Measurements from ENCODE around the gene C2CD4C. TPM values are rescaled to one million over a fixed set of nuclear protein-coding genes. Genes with fewer than 3 reads are reported as not detected.
"Not testable (repeated sequence)": the region's sequence is repeated elsewhere in the genome, so short reads cannot be mapped to it uniquely, and the experiment has no call there.

Gene C2CD4C
- polyA plus RNA-seq, 3 donors = 2.0 to 3.9 (median 2.5) TPM

GRCh38 chr19:390386-391206 lies 18.4 kb downstream of the C2CD4C start:
- no peak for DNase-seq (ENCODE audit: extremely low read depth in 1 of 11, low read depth in 9 of 11, low spot score in 4 of 11)

DNA sequence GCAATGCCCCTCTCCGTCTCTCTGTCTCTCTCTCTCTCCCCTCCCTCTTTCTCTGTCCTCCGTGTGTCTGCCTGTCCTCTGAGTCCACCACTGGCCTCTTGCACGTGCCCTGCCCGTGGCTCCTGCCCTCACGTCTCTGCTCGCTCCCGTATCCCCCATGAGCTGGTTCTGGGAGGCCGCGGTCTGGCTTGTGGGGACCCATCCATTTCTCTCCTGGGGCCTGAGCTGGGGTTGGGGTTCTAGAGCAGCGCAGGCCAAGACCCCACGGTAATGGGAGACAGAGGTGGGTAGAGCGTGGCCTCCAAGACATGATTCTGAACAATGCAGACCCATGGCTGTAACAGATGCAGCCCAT lies 19.0 kb downstream of the C2CD4C start:
- no peak for DNase-seq (ENCODE audit: extremely low read depth in 1 of 11, low read depth in 9 of 11, low spot score in 4 of 11)

DNA sequence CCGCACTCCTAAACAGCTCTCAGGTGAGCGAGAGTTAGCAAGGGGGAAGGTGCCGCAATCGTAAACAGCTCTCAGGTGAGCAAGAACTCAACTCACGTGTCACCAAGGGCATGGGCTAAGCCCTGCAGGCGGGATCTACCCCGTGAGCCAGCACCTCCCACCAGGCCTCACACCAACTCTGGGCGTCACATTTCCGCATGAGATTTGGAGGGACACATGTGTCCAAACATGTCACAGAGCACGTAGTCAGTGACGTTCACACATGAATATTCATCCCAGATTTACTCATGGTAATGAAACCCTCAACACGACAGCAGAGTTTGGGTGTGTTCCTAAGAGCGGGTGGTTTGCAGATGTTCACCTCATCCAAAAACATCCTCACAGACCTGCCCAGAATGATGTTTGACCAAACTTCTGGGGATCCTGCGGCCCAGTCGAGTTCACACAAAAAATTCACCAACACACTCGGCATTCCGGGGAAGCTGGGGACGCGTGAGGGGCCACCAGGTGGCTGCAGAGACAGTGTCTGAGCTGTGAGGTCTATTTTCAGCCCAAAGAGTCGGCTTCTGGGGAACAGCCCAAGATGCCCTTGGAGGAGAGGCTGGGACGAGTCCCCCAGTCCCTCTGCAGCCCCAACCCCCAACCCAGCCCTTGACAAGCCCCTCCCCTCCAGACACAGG lies 19.6 kb downstream of the C2CD4C start:
- no peak for DNase-seq (ENCODE audit: extremely low read depth in 1 of 11, low read depth in 9 of 11, low spot score in 4 of 11)

- DNase-seq (ENCODE audit: extremely low read depth in 1 of 11, low read depth in 9 of 11, low spot score in 4 of 11) = no peak
Measured at GRCh38 chr19:388691-389090, 20.3 kb downstream of the C2CD4C start.

GRCh38 chr19:387777-388176 lies 21.2 kb downstream of the C2CD4C start:
- DNase-seq (ENCODE audit: extremely low read depth in 1 of 11, low read depth in 9 of 11, low spot score in 4 of 11) = no peak

DNA sequence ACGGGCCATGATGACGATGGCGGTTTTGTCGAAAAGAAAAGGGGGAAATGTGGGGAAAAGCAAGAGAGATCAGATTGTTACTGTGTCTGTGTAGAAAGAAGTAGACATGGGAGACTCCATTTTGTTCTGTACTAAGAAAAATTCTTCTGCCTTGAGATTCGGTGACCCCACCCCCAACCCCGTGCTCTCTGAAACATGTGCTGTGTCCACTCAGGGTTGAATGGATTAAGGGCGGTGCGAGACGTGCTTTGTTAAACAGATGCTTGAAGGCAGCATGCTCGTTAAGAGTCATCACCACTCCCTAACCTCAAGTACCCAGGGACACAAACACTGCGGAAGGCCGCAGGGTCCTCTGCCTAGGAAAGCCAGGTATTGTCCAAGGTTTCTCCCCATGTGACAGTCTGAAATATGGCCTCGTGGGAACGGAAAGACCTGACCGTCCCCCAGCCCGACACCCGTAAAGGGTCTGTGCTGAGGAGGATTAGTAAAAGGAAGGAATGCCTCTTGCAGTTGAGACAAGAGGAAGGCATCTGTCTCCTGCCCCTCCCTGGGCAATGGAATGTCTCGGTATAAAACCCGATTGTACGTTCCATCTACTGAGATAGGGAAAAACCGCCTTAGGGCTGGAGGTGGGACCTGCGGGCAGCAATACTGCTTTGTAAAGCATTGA lies 22.2 kb downstream of the C2CD4C start:
- not testable (repeated sequence) for DNase-seq (ENCODE audit: extremely low read depth in 1 of 11, low read depth in 9 of 11, low spot score in 4 of 11)

GRCh38 chr19:386189-386588 lies 22.8 kb downstream of the C2CD4C start:
- not testable (repeated sequence) for DNase-seq (ENCODE audit: extremely low read depth in 1 of 11, low read depth in 9 of 11, low spot score in 4 of 11)

DNA sequence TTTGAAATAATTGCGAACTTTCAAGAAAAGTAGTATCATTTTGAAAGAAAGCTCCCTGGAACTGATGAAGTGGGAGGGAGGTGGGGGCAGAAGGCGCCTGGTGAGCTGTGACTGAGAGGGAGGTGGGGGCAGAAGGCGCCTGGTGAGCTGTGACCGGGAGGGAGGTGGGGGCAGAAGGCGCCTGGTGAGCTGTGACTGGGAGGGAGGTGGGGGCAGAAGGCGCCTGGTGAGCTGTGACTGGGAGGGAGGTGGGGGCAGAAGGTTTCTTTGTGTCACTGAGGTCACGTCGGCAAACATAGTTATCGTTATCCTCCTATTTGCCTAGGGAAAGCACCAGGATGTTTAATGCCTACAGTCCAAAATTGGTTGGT lies 24.2 kb downstream of the C2CD4C start:
- no peak for DNase-seq (ENCODE audit: extremely low read depth in 1 of 11, low read depth in 9 of 11, low spot score in 4 of 11)

- DNase-seq (ENCODE audit: extremely low read depth in 1 of 11, low read depth in 9 of 11, low spot score in 4 of 11) = no peak
Measured at GRCh38 chr19:383922-384798, 24.8 kb downstream of the C2CD4C start.

DNA sequence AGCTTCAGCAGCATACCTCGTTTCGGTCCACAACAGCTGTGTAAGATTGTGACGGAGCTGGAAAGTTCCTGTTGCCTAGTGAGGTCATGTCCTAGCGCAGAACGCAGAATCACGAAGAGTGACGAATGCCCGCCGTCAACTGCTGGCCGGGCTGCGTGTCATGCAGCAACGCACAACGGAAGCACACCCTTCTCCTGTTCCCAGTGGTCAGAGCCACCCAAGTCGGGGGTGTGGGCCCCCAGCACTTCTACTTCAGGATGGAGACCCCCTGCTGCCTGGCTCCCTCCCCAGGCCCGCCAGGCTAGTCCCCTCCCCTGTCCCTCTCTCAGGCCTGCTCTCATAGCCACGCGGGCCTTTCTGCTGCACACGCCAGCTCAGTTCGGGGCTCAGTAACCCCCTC lies 25.9 kb downstream of the C2CD4C start:
- DNase-seq (ENCODE audit: extremely low read depth in 1 of 11, low read depth in 9 of 11, low spot score in 4 of 11) = no peak

- DNase-seq (ENCODE audit: extremely low read depth in 1 of 11, low read depth in 9 of 11, low spot score in 4 of 11) = not testable (repeated sequence)
Measured at GRCh38 chr19:382578-382977, 26.4 kb downstream of the C2CD4C start.

GRCh38 chr19:381901-382300 lies 27.0 kb downstream of the C2CD4C start:
- DNase-seq (ENCODE audit: extremely low read depth in 1 of 11, low read depth in 9 of 11, low spot score in 4 of 11) = not testable (repeated sequence)

GRCh38 chr19:380618-381219 lies 28.2 kb downstream of the C2CD4C start:
- not testable (repeated sequence) for DNase-seq (ENCODE audit: extremely low read depth in 1 of 11, low read depth in 9 of 11, low spot score in 4 of 11)

- no peak for DNase-seq (ENCODE audit: extremely low read depth in 1 of 11, low read depth in 9 of 11, low spot score in 4 of 11)
Measured at GRCh38 chr19:379796-380195, 29.2 kb downstream of the C2CD4C start.

DNA sequence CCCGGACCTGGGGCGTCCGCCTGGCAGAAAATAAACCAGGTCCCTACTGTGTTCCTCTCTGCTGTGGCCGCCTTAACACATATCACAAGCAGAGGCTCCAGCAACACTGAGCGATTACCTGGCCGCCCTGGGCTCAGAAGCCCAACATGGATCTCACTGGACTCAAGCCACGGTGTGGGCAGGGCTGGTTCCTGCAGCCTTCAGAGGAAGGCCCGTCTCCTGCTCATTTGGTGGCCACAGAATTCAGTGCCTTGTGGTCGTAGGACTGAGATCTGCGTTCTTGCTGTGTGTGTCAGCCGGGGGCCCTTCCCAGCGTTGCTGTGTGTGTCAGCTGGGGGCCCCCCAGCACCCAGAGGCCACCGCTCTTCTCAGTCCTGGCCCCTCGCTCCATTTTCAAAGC lies 30.2 kb downstream of the C2CD4C start:
- no peak for DNase-seq (ENCODE audit: extremely low read depth in 1 of 11, low read depth in 9 of 11, low spot score in 4 of 11)

DNA sequence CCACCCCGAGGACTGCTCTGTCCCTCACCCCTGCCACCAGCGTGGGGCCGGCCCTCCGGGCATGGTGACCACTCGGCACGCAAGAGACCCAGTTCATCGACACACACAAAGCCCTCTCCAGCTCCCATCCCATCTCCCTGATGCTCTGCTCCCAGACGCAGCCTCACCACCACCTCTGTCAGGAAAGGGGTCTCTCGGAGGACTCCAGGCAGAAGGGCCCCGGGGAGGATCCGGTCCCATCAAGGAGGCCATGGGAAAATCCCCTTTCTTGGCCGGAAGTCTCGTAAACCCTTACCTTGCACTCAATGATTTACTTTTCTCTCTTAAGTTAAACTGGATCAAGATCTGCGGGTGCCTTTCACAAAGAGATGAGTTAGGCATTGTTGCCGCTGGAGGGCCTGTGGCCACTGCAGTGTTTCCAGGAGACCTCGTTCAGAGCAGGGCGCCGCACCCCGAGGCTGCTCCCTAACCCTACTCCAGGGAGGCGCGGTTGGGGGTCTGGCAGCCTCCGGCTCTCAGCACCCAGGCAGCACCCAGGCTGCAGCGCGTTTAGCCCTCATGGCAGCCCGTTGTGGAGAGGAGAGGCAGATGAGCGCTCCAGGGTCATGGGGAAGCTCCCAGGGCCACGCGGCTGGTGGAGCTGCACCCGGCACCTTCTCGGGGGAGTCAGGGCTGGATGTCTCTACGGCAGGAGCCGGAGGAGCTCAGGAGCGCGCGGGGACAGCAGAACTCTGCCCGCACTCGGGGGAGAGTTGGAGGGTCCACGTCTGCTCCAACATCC lies 31.0 kb downstream of the C2CD4C start:
- no peak for DNase-seq (ENCODE audit: extremely low read depth in 1 of 11, low read depth in 9 of 11, low spot score in 4 of 11)

DNA sequence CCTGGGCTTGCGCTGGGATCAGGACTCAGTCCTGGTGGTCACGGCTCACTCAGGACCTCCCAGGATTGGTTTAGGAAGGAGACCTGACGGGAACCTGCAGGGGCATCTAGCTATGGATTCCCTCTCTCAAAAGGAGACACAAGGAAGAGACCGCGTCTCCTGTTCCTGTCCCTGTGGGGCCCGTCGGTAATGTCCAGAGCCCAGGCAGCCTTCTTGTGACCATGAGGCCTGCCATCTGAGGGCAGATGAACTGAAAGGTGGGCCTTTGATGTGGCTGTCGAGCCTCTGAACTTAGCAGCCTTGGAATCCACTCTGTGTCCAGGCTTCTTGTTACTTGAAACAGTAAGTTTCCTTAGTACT lies 32.9 kb downstream of the C2CD4C start:
- DNase-seq (ENCODE audit: extremely low read depth in 1 of 11, low read depth in 9 of 11, low spot score in 4 of 11) = no peak

DNA sequence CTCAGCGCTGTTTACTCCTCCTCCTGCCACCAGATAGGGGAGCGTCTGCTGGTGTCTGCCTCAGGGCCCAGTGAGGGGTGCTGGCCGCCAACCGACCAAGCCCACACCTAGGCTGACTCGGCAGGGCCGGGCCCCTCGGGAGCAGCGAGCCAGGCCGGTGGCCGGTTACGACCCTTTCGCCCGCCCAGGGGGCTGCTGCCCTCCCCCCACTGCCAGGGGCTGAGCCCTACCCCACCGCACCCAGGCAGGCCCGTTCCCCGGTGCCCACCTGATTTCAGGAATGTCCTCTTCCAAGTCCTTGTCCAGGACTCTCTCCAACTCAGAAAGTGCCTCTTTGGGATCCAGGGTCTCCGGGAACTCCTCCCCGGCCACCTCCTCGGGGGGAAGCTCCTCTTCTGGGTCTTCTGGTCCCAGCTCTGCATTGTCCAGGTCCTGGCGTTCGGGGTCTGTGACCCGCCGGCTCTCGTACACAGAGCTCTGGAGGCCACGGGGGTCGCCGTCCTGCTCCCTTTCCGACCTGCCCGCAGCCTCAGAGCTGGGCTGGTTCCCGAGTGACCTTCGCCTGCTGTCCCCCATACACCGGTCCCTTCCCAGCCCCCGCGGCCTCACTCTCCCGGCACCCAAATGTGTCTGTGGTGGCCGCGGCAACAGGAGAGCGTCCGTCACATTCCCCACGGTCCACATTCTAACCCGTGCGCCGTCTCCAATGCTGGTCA lies 33.4 kb downstream of the C2CD4C start:
- no peak for DNase-seq (ENCODE audit: extremely low read depth in 1 of 11, low read depth in 9 of 11, low spot score in 4 of 11)

Data from renal cortex interstitium (tissue), 11 donors.